ENCODE data around the gene SFT2D3. TPM values are rescaled to one million over a fixed set of nuclear protein-coding genes. Genes with fewer than 3 reads are reported as not detected.
A peak's percentile ranks its signal among the peaks of the same experiment; 100 is the strongest.

SFT2D3 gene
- total RNA-seq, 1 donor, result 5.8 TPM

DNA sequence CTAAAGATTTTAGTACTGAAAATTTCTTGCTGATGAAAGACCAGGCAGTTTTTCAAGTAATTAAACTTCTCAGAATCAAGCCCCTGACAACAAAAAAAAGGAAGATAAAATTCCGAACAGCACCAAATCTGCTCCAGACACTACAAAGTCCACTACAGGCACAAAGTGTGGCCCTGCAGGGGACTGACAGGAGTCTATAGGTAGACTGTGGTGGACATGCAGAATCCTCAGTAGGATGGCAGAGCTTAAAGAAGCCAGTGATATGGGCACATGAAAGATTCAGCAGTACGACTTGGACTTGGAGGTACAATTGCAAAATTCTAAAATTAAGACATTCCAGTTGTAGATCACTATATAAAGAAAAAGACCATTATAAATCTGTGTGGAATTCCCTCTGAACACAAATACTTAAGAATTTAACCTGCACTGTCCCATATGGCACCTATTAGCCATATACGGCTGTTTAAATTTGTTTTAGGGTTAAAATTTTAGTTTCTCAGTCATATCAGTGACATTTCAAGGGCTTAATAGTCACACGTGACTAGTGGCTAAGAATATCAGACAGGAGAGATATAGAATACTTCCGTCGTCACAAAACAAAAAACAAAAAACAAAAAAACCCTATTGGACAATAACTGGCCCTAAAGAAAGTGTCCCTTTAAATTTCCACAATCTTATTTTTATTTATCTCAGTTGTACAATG is 32.0 kb downstream of the SFT2D3 start:
- TF ChIP-seq, protein P1, sequence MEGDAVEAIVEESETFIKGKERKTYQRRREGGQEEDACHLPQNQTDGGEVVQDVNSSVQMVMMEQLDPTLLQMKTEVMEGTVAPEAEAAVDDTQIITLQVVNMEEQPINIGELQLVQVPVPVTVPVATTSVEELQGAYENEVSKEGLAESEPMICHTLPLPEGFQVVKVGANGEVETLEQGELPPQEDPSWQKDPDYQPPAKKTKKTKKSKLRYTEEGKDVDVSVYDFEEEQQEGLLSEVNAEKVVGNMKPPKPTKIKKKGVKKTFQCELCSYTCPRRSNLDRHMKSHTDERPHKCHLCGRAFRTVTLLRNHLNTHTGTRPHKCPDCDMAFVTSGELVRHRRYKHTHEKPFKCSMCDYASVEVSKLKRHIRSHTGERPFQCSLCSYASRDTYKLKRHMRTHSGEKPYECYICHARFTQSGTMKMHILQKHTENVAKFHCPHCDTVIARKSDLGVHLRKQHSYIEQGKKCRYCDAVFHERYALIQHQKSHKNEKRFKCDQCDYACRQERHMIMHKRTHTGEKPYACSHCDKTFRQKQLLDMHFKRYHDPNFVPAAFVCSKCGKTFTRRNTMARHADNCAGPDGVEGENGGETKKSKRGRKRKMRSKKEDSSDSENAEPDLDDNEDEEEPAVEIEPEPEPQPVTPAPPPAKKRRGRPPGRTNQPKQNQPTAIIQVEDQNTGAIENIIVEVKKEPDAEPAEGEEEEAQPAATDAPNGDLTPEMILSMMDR (IDR thresholded peaks at IDR 0.05; ENCODE audit: extremely low read depth, low read depth, low read length), result no peak
- Histone ChIP-seq H3K79me2 (ENCODE audit: insufficient read depth, low read length) (no peaks in the 10 kb centered on the region), H4K20me1 (ENCODE audit: insufficient read depth, low read length) (no peaks in the 10 kb centered on the region), H2AFZ (ENCODE audit: low read length) (no peak overlapping the region), H3K4me1 (ENCODE audit: insufficient read depth, low read length) (peaks cover 13% of the 10 kb centered on the region), H3K4me2 (ENCODE audit: insufficient read depth, low read length) (peak overlapping the region; percentile 62), H3K9me3 (ENCODE audit: low read depth, low read length) (no peaks in the 10 kb centered on the region), H3K36me3 (ENCODE audit: insufficient read depth, low read length) (no peaks in the 10 kb centered on the region), H3K4me3 (ENCODE audit: insufficient read depth, low read length) (no peak overlapping the region), H3K27ac (ENCODE audit: low read depth, low read length) (peak overlapping the region; percentile 54), H3K27me3 (ENCODE audit: insufficient read depth, low read length) (no peaks in the 10 kb centered on the region)
- DNase-seq (ENCODE audit: insufficient read length, low spot score, missing footprints), result no peak

- Histone ChIP-seq H4K20me1 (ENCODE audit: insufficient read depth, low read length) (no peaks in the 10 kb centered on the region), H2AFZ (ENCODE audit: low read length) (no peak overlapping the region), H3K36me3 (ENCODE audit: insufficient read depth, low read length) (no peaks in the 10 kb centered on the region), H3K27ac (ENCODE audit: low read depth, low read length) (peak overlapping the region; percentile 54), H3K4me2 (ENCODE audit: insufficient read depth, low read length) (peak overlapping the region; percentile 62), H3K27me3 (ENCODE audit: insufficient read depth, low read length) (no peaks in the 10 kb centered on the region), H3K4me3 (ENCODE audit: insufficient read depth, low read length) (peak overlapping the region; percentile 33), H3K79me2 (ENCODE audit: insufficient read depth, low read length) (no peaks in the 10 kb centered on the region), H3K9me3 (ENCODE audit: low read depth, low read length) (no peaks in the 10 kb centered on the region), H3K4me1 (ENCODE audit: insufficient read depth, low read length) (peaks cover 13% of the 10 kb centered on the region)
- TF ChIP-seq, protein P1 (IDR thresholded peaks at IDR 0.05; ENCODE audit: extremely low read depth, low read depth, low read length), result no peak
- peak; percentile 49 for DNase-seq (ENCODE audit: insufficient read length, low spot score, missing footprints)
Measured at GRCh38 chr2:127733816-127734537, 32.7 kb downstream of the SFT2D3 start.

DNA sequence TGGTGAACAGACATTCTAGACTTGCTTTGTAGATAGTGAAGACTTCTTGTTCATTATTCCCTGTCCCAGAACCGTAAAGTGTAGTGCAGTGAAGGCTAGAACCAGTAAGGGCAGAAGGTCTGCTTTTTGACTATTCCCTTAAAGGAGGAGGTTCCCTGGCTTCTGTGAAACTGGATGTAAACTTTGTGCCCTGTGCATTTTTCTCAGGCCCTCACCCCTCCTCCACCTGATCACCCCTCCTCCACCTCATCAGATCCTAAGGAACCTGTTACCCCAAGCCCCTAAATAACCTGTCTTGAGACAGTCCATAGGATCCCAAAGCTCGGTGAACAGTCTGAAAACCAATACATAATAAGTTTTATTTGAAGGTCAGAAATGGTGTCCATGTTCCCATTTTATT is 33.7 kb downstream of the SFT2D3 start:
- H2AFZ ChIP-seq (ENCODE audit: low read length), result no peak overlapping the region
- H3K4me2 ChIP-seq (ENCODE audit: insufficient read depth, low read length), result no peak overlapping the region
- no peak overlapping the region for H3K4me3 ChIP-seq (ENCODE audit: insufficient read depth, low read length)
- DNase-seq (ENCODE audit: insufficient read length, low spot score, missing footprints), result no peak
- H3K79me2 ChIP-seq (ENCODE audit: insufficient read depth, low read length), result no peaks in the 10 kb centered on the region
- H3K27me3 ChIP-seq (ENCODE audit: insufficient read depth, low read length), result no peaks in the 10 kb centered on the region
- no peaks in the 10 kb centered on the region for H4K20me1 ChIP-seq (ENCODE audit: insufficient read depth, low read length)
- TF ChIP-seq, protein P1 (IDR thresholded peaks at IDR 0.05; ENCODE audit: extremely low read depth, low read depth, low read length), result no peak
- H3K9me3 ChIP-seq (ENCODE audit: low read depth, low read length), result no peaks in the 10 kb centered on the region
- H3K27ac ChIP-seq (ENCODE audit: low read depth, low read length), result no peak overlapping the region
- peaks cover 13% of the 10 kb centered on the region for H3K4me1 ChIP-seq (ENCODE audit: insufficient read depth, low read length)
- no peaks in the 10 kb centered on the region for H3K36me3 ChIP-seq (ENCODE audit: insufficient read depth, low read length)

Measured in osteoblast (primary cell).